Inferior parietal cortex (tissue), 1 donor: ENCODE results near the gene RFX4.
"Not testable (repeated sequence)": the region's sequence is repeated elsewhere in the genome, so short reads cannot be mapped to it uniquely, and the experiment has no call there.

Source experiments
- DNase-seq: peaks from one replicate; pipeline ENCODE4 v3.0.0-alpha.2; 2016; ENCODE audit errors: extremely low spot score

RFX4 gene

DNA sequence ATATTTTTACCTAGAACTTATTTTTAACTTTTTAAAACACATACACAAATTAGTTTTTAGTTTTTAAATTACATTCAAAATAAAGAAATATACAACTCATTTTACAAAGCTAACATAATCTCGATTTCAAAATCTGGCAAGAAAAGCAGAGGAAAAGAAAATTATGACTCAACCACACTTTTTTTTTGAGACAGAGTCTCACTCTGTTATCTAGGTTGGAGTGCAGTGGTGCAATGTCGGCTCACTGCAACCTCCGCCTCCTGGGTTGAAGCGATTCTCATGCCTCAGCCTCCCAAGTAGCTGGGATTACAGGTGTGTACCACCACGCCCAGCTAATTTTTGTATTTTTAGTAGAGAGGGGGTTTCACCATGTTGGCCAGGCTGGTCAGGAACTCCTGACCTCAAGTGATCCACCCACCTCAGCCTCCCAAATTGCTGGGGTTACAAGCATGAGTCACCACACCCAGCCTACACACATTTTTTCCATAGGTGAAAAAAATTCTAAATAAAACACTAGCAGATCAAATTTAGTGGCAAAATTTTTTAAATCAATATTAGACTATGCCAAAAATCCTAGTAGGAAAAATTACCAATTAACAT, 143.9 kb downstream of the RFX4 start:
- not testable (repeated sequence) for DNase-seq

DNA sequence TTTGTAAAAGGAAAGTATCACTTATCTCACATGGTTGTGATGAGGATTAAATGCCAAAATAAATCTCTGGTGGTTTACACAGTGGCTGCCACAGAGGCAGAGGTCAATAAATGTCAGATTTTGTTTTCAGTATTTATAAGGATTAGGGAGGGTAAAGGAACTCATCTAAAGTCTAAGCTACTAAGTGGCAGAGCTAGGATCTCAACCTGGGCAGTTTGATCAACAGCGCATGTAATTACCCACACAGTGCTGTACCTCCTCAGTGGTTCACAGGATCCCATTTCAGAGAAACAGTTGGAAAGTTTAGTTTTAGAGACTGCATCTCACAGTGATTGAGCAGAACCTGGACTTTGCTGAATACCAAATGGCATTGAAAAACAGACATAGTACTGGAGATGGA, 146.8 kb downstream of the RFX4 start:
- DNase-seq, result no peak

DNA sequence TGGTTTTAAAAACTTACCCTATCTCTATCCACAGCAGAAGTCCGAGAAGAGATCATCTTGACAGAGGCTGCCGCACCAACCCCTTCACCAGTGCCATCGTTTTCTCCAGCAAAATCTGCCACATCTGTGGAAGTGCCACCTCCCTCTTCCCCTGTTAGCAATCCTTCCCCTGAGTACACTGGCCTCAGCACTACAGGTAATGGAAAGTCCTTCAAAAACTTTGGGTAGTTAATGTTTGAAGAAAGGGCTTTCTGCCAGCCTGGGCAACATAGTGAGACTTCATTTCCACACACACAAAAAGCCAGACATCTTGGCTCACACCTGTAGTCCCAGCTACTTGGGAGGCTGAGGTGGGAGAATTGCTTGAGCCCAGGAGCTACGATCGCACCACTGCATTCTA, 150.1 kb downstream of the RFX4 start:
- no peak for DNase-seq

DNA sequence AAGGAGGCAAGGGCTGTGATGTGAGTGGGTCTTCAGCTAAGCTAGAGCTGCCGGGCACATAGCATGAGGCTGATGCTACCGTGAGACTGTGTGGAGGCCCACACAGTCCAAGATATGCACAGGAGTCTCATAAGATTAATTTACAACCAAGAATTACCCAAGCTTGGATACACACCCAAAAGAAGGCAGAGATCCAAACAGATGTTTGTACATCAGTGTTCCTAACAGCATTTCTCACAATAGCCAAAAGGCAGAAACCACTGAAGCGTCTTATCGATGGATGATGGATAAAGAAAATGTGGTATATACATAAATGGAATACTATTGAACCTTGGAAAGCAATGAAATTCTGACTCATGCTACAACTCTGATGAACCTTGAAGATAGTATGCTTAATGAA, 150.9 kb downstream of the RFX4 start:
- no peak for DNase-seq

- DNase-seq, result no peak
Observed at GRCh38 chr12:106736051-106736957, 153.5 kb downstream of the RFX4 start.

- DNase-seq, result no peak
Observed at GRCh38 chr12:106739318-106739717, 156.5 kb downstream of the RFX4 start.

- no peak for DNase-seq
Observed at GRCh38 chr12:106739815-106740530, 157.2 kb downstream of the RFX4 start.

DNA sequence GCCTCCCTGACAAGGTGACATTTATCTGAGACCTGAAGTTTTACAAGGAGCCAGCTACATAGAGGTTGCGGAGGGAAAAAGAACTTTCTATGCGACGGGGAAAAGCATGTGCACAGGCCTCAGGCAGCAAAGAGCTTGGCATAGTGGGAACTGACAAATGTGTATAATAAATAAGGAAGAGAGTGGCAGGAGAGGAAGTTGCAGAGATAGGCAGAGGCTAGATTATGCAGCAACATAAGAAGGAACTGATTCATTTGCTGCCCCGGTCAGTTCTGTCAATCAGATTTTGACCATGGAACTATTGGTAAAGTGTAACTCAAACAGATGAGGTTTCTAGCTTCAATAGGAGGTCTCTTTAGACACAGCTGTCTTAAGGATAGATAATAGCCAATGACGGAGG, 158.0 kb downstream of the RFX4 start:
- DNase-seq, result no peak

- DNase-seq, result no peak
Observed at GRCh38 chr12:106741247-106741646, 158.4 kb downstream of the RFX4 start.

DNA sequence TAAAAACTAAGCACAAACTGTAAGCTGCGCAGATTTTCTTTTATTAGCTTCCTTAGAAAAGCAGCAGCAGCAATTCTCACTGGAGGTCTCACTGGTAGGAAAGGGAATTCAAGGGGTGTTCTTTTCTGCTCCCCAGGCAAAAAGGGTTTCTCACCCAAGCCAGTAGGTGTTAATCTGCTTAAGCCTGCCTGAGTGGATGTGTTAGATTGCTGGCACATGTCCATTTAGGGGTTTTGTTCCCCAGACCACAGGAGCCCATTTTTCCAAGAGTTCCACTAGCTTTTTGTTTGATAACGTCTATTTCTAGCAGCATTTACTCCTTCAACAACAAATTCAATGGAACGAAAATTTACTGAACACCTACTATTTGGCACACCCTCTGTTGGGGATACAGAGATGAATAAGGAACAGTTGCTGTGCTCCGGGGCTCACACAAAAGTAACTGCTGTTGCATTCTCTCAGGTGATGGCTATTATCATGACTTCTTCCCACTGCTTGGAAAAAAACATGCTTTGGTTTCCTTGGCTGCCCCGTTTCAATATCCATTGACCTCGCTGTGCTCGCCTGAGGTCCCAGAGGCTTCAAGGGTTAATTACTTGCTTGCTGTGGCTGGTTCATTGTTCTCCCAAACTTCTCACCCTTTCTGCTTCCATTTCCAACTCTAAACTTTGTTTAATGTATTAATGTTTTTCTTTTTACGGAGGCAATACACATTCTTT, 160.6 kb downstream of the RFX4 start:
- DNase-seq, result no peak

DNA sequence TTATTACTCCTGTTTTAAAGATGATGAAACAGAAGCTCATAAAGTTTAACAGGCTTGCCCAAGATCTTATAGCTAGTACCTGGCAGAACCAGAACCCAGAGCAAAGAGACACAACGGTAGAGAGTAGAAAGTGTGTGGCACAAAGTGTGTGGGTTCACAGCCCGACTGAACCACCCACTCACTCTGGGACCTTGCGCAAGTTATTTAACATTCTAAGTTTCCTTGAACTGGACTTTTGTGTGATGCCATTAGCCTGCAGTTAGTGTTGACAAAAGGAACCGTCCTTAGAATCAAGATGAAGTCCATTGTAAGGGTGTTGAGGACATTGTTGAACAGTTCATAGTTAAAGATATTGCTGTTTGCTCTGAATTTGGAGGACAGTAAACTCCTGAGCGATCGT, 161.8 kb downstream of the RFX4 start:
- DNase-seq, result no peak

- DNase-seq, result no peak
Observed at GRCh38 chr12:106745181-106745745, 162.5 kb downstream of the RFX4 start.

DNA sequence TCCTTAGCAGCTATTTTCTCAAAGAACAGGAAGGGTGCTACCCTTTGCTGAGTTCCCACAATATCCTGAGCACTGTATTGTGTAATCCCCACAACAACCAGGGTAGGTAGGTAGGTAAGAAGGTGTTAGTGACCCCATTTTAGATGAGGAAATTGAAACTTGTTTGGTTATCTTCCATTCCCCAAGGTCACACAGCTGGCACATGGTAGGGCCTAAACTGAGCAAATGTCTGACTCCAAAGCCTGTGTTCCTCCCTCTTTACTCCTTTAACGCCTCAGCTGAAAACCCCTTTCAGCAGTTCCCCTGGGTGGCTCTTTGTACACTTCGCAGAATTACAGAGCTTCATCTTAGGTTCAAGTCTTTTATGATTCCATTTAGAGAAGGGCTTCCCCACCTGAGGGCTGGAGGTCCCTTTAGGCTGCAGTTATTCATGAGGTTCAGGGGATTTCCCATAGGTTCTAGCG, 165.2 kb downstream of the RFX4 start:
- no peak for DNase-seq

GRCh38 chr12:106750524-106750923, 167.7 kb downstream of the RFX4 start:
- no peak for DNase-seq

DNA sequence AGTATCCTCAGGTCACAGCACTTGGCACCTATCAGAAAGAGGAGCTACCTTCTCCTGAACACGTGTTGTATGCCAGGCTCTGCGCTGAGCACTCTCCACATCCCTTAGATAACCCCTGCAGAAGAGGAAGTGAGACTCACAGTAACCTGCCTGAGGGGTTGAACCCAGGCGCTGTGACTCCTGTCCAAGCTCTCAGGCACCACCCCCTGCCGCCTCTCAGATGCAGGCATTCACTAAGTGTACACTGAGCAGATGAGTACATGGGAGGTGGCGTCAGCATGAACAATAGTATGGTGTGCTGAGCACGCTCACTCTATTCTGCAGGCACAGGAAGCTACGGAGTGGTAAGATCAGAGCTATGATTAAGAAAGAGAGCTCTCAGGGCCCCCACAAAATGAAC, 170.7 kb downstream of the RFX4 start:
- no peak for DNase-seq

DNA sequence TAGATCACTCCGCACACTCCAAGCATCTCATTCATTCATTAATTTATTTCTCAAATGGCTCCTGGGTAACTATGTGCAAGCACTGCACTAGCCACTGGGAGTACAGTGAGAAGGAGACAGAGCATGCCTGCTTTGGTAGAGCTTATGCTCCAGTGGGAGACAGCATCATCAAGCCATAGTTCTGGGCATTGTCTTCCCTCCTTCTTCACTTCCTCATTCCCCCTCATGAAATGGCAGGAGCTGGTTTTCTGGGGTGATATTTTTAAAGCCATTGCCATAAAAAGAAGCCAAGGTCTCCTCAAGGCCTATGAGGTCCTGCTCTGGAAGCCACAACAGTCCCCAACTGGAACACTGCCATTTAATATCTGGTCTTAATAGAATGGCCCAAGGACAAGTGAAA, 171.5 kb downstream of the RFX4 start:
- no peak for DNase-seq

- DNase-seq, result no peak
Observed at GRCh38 chr12:106757623-106758348, 175.0 kb downstream of the RFX4 start.

GRCh38 chr12:106758349-106759110, 175.7 kb downstream of the RFX4 start:
- DNase-seq, result no peak

DNA sequence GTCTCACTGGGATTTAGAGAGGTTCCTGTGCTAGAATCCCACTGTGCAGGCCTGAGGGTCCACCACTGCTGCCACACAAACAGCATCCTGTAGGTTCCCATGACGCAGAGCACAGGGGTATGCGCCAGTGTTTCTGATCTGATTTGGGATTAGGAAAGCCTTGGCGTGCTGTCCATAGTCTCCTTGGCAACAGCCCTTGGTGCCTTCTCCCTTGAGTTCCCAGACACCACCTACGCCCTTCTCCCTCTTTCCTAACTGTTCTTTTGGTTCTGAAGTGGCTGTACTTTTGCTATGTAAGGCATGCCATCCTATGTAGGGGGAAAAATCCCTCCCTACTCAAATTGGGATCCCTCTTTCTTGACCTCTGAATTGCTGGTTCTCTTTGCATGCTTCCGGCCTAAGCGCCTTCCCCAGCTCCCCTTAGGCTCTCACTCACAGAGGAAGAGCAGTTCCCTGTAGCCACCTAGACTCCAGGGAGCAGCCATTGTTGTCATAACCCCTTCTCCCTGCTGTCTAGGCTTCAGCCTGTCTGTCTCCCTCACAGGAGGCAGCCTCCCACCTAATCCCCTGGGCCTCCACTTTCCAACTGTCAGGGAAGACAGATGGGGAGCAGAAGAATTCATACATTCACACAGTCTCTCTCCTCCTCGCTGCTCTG, 176.9 kb downstream of the RFX4 start:
- DNase-seq, result peak; percentile 50

GRCh38 chr12:106760184-106760531, 177.4 kb downstream of the RFX4 start:
- DNase-seq, result peak; percentile 35
